Common myeloid progenitor, CD34-positive (primary cell): ENCODE data around the gene AKR7A2.

Experiments
- CTCF ChIA-PET: fragments of 350-600 bp; sonication (Branson Sonifier 250); formaldehyde crosslinking; loops from one replicate; lab custom pipeline; 2021; ENCODE audit warnings: antibody characterized with exemption; lab: Charles Lee
- POLR2A ChIA-PET: fragments of 350-600 bp; sonication (Branson Sonifier 250); formaldehyde crosslinking; loops from one replicate; lab custom pipeline; 2021; ENCODE audit warnings: antibody characterized with exemption; lab: Charles Lee
- DNase-seq, 3 donors: peaks; one replicate each; pipeline versions ENCODE4 v3.0.0 to v3.0.0-alpha.2; 2013
- H3K27ac ChIP-seq, 2 experiments: 1 replicate in 1 of 2; 2 replicates in 1 of 2; pipeline ENCODE4 v1.7.0; 2013; ENCODE audit warnings: inconsistent platforms in 2 of 2, low read length in 2 of 2, mild to moderate bottlenecking in 2 of 2, low read depth in 1 of 2, moderate library complexity in 1 of 2; ENCODE audit not compliant: severe bottlenecking in 2 of 2, insufficient read depth in 1 of 2, poor library complexity in 1 of 2
- H3K27me3 ChIP-seq, 5 experiments: replicated peaks in 2 of 5; 1 replicate in 3 of 5; 2 replicates in 2 of 5; pipeline versions ENCODE4 v1.6.1 to v1.7.0; 2013; ENCODE audit warnings: low read length in 4 of 5, mild to moderate bottlenecking in 2 of 5, moderate library complexity in 2 of 5, inconsistent platforms in 1 of 5; ENCODE audit not compliant: insufficient read depth in 5 of 5, control insufficient read depth in 4 of 5
- H3K36me3 ChIP-seq, 4 experiments: 1 replicate in 2 of 4; 2 replicates in 2 of 4; pipeline versions ENCODE4 v1.6.1 to v1.7.0; 2013; ENCODE audit warnings: low read length in 3 of 4, control low read depth in 1 of 4, mild to moderate bottlenecking in 1 of 4; ENCODE audit not compliant: control insufficient read depth in 4 of 4, insufficient read depth in 4 of 4
- H3K4me1 ChIP-seq, 4 experiments: 1 replicate in 3 of 4; 2 replicates in 1 of 4; pipeline versions ENCODE4 v1.6.1 to v1.7.1; 2013; ENCODE audit warnings: low read length in 3 of 4, mild to moderate bottlenecking in 3 of 4, control low read depth in 1 of 4, inconsistent platforms in 1 of 4, moderate library complexity in 1 of 4; ENCODE audit not compliant: control insufficient read depth in 4 of 4, insufficient read depth in 4 of 4; ENCODE audit errors: control extremely low read depth in 1 of 4
- H3K4me3 ChIP-seq, 7 experiments: 1 replicate in 4 of 7; 2 replicates in 3 of 7; pipeline versions ENCODE4 v1.5.1 to v1.7.0; 2013; ENCODE audit warnings: mild to moderate bottlenecking in 7 of 7, low read length in 6 of 7, moderate library complexity in 6 of 7, inconsistent platforms in 2 of 7, low read depth in 2 of 7, control low read depth in 1 of 7; ENCODE audit not compliant: insufficient read depth in 4 of 7, control insufficient read depth in 1 of 7; ENCODE audit errors: extremely low read depth in 1 of 7
- H3K9me3 ChIP-seq, 5 experiments: 1 replicate in 4 of 5; 2 replicates in 1 of 5; pipeline versions ENCODE4 v1.6.1 to v1.7.1; 2013; ENCODE audit warnings: low read length in 4 of 5, mild to moderate bottlenecking in 2 of 5, inconsistent platforms in 1 of 5, low read depth in 1 of 5, moderate library complexity in 1 of 5; ENCODE audit not compliant: control insufficient read depth in 4 of 5, insufficient read depth in 2 of 5; ENCODE audit errors: control extremely low read depth in 1 of 5
- WGBS: methylation state at CpG from one replicate; pipeline ENCODE4 v1.1.5; 2013; ENCODE audit not compliant: insufficient coverage; 5-methylcytosine and 5-hydroxymethylcytosine counted together

AKR7A2 gene

DNA sequence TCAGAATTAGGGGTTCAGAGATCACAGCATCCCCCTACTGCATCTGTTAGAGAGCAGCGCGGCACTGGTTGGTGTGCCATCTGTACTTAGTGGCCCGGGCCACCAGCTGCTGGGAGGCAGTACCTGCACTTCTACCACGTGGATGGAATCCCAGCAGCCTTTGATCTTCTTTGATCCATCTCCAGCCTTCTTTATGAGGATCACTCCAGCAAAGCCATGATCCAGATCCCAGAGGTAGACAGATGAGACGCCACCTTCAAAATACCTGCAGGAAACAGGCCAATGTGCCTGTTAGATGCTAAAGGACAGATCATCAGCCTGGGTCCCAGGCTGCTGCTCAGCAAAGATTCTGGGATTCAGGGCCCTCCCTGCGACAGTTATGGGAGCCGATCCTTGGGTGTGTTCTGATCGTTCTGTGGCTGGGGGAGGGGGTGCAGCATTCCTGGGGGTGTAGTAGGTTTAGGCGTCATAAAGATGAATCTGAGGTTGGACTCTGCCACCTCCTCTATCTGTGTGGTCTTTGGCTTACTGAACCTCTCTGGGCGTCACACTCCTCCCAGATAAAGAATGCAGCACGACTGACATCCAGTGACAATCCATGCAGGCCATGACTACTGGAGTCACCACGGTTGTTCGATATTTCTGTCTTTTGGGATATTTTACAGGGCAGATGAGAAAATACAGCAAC lies 45.5 kb upstream of the AKR7A2 start:
- WGBS: 94% methylated on average over 11 of the region's 13 CpGs
- peaks cover 3 to 50% (median 28%) of the 10 kb centered on the region in 4 experiments for H3K36me3 ChIP-seq
- no peak overlapping the region for H3K27ac ChIP-seq
- DNase-seq: no peak
- POLR2A ChIA-PET: interaction anchor here (1.2 kb wide), 1 partner anchor 34 kb away, joined by 3 read pairs; no protein-coding TSS in a partner anchor
- H3K9me3 ChIP-seq: no peaks in the 10 kb centered on the region
- H3K27me3 ChIP-seq: no peaks in the 10 kb centered on the region
- CTCF ChIA-PET: interaction anchor here (1.5 kb wide), 1 partner anchor 280 kb away, joined by 3 read pairs; no protein-coding TSS in a partner anchor
- peaks cover 0 to 42% (median 18%) of the 10 kb centered on the region in 4 experiments for H3K4me1 ChIP-seq
- H3K4me3 ChIP-seq: no peak overlapping the region

DNA sequence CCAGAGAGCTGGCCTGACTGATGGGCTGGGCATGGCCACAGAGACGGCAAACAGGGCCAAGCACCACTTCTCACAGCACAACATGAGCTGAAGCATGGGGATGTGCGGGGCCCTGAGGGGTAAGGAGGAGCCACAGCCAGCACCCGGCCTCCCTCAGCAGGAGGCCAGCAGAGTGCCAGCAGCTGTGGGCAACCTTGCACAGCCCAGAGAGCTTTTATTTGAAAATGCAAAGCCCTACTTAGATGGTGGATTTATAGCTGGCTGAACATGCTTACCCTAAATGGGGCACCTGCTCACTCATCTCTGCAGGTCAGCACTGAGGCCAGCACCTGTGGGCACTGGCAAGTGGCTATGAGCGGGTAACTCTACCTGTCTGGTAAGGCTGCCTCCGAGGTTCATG lies 44.3 kb upstream of the AKR7A2 start:
- Histone ChIP-seq H3K27me3 (no peaks in the 10 kb centered on the region), H3K4me3 (no peak overlapping the region), H3K27ac (no peak overlapping the region), H3K4me1 (peaks cover 0 to 30% (median 14%) of the 10 kb centered on the region in 4 experiments), H3K9me3 (no peaks in the 10 kb centered on the region), H3K36me3 (peaks cover 3 to 61% (median 30%) of the 10 kb centered on the region in 4 experiments)
- no peak for DNase-seq
- WGBS: 92% methylated on average over 5 of the region's 5 CpGs
- POLR2A ChIA-PET: no interaction called here
- CTCF ChIA-PET: interaction anchor here (1.1 to 2.0 kb wide), 3 partner anchors 10 to 282 kb away, joined by 3 to 14 read pairs (median 3); no protein-coding TSS in a partner anchor

DNA sequence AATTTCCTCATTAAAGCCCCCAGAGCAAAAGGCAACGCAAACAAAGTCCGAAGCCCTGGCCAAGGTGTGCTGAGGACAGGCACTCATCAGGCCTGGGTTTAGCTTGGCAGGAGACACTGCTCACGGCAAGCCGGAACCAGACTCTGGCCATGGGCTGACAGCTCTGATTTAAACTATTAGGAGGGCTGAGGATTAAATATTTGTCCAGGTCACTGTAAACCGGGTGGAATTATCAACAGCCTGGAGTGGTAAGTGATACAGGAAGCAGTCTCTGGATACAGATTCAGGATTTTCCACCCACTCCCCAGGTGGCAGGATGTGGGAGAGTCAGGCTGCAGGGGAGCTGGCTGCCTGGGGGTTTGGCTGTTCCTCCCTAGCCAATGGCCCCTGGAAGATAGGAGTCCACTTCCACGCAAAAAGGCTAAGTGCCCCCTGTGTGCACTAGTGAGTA lies 42.6 kb upstream of the AKR7A2 start:
- H3K9me3 ChIP-seq: no peaks in the 10 kb centered on the region
- peaks cover 0 to 13% (median 2%) of the 10 kb centered on the region in 4 experiments for H3K4me1 ChIP-seq
- no peak overlapping the region for H3K27ac ChIP-seq
- peaks cover 3 to 69% (median 39%) of the 10 kb centered on the region in 4 experiments for H3K36me3 ChIP-seq
- ChIA-PET CTCF (interaction anchor here (0.9 to 2.9 kb wide), 6 partner anchors 10 to 36 kb away, joined by 3 to 13 read pairs (median 6); no protein-coding TSS in a partner anchor), POLR2A (no interaction called here)
- DNase-seq: no peak
- no peaks in the 10 kb centered on the region for H3K27me3 ChIP-seq
- 95% methylated on average over 6 of the region's 6 CpGs for WGBS
- H3K4me3 ChIP-seq: no peak overlapping the region

DNA sequence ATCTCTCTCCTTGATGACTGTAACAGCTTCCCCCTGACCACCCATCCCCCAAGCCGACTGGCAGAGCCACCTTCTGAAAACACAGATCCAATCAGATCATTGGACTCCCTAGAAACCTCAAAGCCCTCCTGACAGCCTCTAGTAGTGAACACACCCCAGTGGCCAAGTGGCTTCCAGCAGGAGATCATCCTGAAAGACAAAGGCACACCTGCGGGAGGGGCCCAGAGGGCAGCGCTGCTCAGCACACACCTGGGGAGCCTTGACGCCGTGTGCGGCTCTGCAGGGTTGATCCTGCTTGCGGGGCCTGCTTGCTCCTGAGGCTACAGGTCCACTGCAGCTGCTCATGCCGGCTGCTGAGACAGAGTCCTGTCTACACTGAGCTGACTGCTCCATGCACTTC lies 41.7 kb upstream of the AKR7A2 start:
- Histone ChIP-seq H3K27me3 (no peaks in the 10 kb centered on the region), H3K27ac (no peak overlapping the region), H3K36me3 (peaks cover 3 to 76% (median 43%) of the 10 kb centered on the region in 4 experiments), H3K4me3 (no peak overlapping the region), H3K9me3 (no peaks in the 10 kb centered on the region), H3K4me1 (peaks cover 0 to 6% (median 2%) of the 10 kb centered on the region in 4 experiments)
- CTCF ChIA-PET: interaction anchor here (0.7 to 2.9 kb wide), 5 partner anchors 9 to 300 kb away, joined by 3 to 13 read pairs (median 8); no protein-coding TSS in a partner anchor
- DNase-seq: no peak
- WGBS: 100% methylated on average over 7 of the region's 8 CpGs
- POLR2A ChIA-PET: no interaction called here

DNA sequence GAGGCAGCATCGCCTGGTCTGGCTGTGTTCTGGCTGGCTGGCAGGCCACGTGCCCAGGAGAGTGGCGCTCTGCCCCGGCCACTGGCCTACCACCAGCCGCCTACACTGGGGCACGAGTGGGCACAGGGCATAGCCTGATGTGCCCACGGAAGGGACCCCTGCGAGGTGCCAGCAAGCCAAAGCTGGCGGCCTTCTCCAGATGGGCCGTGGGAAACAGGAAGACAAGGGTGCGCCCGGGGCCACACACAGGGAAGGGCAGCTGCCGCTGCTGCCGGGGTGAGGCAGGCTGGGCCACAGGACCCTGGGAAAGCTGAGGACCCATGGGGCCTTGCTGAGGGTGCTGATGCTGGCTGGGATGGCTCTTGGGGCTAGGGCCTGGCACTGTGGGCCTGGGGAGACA lies 40.9 kb upstream of the AKR7A2 start:
- peaks cover 3 to 77% (median 43%) of the 10 kb centered on the region in 4 experiments for H3K36me3 ChIP-seq
- peaks cover 1 to 11% (median 9%) of the 10 kb centered on the region in 4 experiments for H3K4me1 ChIP-seq
- CTCF ChIA-PET: interaction anchor here (0.6 to 2.9 kb wide), 6 partner anchors 9 to 301 kb away, joined by 3 to 13 read pairs (median 6); no protein-coding TSS in a partner anchor
- POLR2A ChIA-PET: interaction anchor here (0.6 kb wide), 1 partner anchor 10 kb away, joined by 6 read pairs; no protein-coding TSS in a partner anchor
- no peaks in the 10 kb centered on the region for H3K9me3 ChIP-seq
- no peak overlapping the region for H3K4me3 ChIP-seq
- H3K27ac ChIP-seq: no peak overlapping the region
- 100% methylated on average over 8 of the region's 14 CpGs for WGBS
- H3K27me3 ChIP-seq: no peaks in the 10 kb centered on the region
- no peak for DNase-seq

DNA sequence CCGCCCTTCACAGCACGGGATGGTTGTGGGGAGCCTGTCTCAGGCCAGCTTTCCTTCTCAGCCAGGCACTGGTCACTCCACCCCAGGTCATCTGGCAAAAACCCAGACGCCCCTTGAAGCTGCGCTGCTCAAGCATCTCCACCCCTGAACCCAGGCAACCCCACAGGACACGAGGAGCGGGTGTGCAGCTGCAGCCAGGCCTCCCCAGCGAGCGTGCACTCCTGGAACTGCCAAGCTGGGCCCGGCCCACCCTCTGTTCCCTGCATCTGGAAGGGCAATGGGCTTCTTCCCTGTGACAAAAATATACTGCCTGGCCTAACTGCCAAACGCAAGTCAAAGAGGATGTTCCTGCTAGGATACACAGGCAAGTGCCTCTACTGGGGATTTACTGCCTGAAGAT lies 39.9 kb upstream of the AKR7A2 start:
- POLR2A ChIA-PET: no interaction called here

More for the DNA sequence above, 39.9 kb upstream of the AKR7A2 start:
- Histone ChIP-seq H3K27me3 (no peaks in the 10 kb centered on the region), H3K4me3 (no peak overlapping the region), H3K9me3 (no peaks in the 10 kb centered on the region), H3K4me1 (peaks cover 5 to 20% (median 16%) of the 10 kb centered on the region in 4 experiments), H3K36me3 (peaks cover 3 to 69% (median 40%) of the 10 kb centered on the region in 4 experiments), H3K27ac (no peak overlapping the region)
- CTCF ChIA-PET: interaction anchor here (1.0 to 2.9 kb wide), 3 partner anchors 10 to 299 kb away, joined by 3 to 13 read pairs (median 4); no protein-coding TSS in a partner anchor
- DNase-seq: no peak
- WGBS: 95% methylated on average over 9 of the region's 10 CpGs
